ENCODE results near the gene DTL.

Gene DTL

DNA sequence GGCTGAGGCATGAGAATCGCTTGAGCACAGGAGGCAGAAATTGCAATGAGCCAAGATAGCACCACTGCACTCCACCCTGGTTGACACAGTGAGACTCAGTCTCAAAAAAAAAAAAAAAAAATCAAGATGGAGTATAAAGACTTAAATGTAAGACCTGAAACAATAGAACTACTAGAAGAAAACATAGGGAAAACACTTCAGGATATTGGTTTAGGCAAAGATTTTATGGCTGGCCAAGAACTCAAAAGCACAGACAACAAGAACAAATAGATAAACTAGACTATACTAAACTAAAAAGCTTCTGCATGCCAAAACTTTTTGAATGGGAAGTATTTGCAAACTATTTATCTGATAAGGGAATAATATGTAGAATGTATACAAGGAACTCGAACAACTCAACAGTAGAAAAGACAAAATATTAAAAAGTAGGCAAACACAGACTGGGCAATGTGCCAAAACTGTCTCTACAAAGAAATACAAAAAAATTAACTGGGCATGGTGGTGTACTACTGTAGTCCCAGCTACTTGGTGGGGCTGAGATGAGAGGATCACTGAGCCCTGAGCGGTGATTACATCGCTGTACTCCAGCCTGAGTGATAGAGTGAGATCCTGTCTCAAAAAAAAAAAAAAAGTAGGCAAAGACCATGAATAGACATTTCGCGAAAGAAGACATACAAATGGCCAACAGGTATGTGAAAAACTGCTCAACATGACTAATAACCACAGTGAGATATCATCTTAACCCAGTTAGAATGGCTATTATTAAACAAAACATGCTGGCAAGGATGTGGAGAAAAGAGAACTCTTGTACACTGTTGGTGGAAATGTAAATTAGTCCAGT is 25.3 kb downstream of the DTL start:
- peaks cover 22% of the 10 kb centered on the region for H3K9me3 Mint-ChIP-seq
- ATAC-seq = no peak
- H3K27me3 Mint-ChIP-seq = no peaks in the 10 kb centered on the region
- no peak overlapping the region for H3K4me3 Mint-ChIP-seq
- no peak overlapping the region for H3K27ac Mint-ChIP-seq
- H3K4me1 Mint-ChIP-seq = no peaks in the 10 kb centered on the region
- H3K36me3 Mint-ChIP-seq = peaks cover 17% of the 10 kb centered on the region

GRCh38 chr1:212062832-212063438 is 27.4 kb downstream of the DTL start:
- Mint-ChIP-seq H3K27ac (no peak overlapping the region), H3K27me3 (no peaks in the 10 kb centered on the region), H3K9me3 (peaks cover 5% of the 10 kb centered on the region), H3K4me1 (no peaks in the 10 kb centered on the region), H3K4me3 (no peak overlapping the region), H3K36me3 (no peaks in the 10 kb centered on the region)
- ATAC-seq = no peak

DNA sequence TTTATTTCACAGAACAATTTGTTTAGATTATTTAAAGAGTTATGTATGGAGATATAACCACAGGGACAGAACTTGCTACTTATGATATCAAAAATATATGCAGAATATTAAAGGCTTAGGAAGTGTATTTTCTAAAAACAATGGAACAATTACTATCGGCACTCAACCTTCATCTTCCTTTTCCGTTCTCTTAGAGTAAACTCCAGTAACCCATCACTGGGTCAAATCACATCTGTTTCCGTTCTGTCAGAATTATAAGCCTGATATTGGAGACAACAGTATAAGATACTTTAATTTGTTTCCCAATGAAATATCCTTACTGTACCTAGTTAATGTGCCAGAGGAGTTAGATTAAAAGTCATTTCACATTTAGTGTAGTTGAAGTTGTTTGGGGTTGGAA is 32.2 kb downstream of the DTL start:
- H3K36me3 Mint-ChIP-seq = no peaks in the 10 kb centered on the region
- no peaks in the 10 kb centered on the region for H3K4me1 Mint-ChIP-seq
- ATAC-seq = no peak
- H3K9me3 Mint-ChIP-seq = no peaks in the 10 kb centered on the region
- no peaks in the 10 kb centered on the region for H3K27me3 Mint-ChIP-seq
- H3K4me3 Mint-ChIP-seq = no peak overlapping the region
- H3K27ac Mint-ChIP-seq = no peak overlapping the region

DNA sequence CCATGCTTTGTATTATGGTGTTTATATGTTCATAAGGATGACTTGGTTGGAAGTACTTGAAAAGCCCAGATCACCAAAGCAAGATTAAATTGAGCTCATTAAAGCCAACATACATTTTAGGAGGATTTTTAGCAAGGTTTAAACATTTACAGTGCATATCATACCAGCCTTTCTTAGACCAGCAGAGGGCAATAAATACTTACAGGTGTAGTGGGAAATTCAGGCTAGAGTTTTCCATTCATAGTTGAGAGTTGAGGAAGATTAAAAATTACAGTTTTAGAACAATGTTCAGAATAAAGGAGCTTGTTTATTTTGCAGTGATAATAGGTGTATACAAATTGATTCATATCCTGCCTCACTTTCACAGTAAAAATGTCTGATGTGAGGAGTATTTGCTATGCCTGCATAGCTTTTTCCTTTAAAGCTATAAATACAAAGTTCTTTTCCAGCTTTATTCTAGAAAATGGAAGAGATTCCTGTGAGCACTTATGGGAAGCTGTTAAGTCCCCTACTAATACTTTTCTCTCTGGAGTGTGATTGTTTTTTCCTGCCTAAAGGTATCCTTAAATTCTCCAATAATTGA is 35.3 kb downstream of the DTL start:
- Mint-ChIP-seq H3K27me3 (no peaks in the 10 kb centered on the region), H3K9me3 (no peaks in the 10 kb centered on the region), H3K4me3 (no peak overlapping the region), H3K4me1 (no peaks in the 10 kb centered on the region), H3K36me3 (no peaks in the 10 kb centered on the region), H3K27ac (no peak overlapping the region)
- ATAC-seq = no peak

DNA sequence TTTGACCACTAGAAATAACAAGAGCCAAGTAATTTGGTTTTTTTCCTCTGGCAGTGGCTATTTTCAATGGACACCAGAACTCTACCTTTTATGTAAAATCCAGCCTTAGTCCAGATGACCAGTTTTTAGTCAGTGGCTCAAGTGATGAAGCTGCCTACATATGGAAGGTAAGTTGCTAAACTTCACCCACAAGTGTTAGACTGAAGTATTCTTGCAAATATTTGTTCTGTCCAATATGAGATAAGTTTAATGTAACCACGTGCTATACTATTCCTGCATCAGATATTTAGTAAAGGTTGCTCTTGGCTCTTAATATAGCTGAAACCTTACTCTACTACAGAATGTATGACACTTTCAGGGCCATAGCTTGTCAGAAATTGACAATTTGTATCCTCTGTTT is 36.5 kb downstream of the DTL start:
- Mint-ChIP-seq H3K36me3 (no peaks in the 10 kb centered on the region), H3K27ac (no peak overlapping the region), H3K9me3 (no peaks in the 10 kb centered on the region), H3K4me1 (no peaks in the 10 kb centered on the region), H3K4me3 (no peak overlapping the region), H3K27me3 (no peaks in the 10 kb centered on the region)
- no peak for ATAC-seq

DNA sequence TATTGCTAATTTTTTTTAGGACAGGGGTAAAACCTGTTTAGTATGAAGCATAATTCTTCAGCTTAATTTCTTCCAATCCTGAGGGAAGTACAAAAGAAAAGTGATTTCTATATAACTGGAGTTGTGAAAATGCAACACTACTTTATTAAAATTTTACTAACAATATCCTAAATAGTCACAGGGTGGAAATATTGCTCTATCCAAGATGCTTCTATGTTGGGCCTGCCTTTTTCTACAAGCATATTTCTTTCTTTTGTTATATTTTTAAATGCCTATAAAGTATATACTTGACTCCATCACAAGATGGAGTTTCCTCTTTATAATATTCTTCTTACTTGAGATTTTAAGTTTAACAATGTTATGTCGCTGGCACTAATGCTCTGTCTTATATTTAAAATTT is 37.9 kb downstream of the DTL start:
- Mint-ChIP-seq H3K27ac (no peak overlapping the region), H3K4me3 (no peak overlapping the region), H3K9me3 (no peaks in the 10 kb centered on the region), H3K27me3 (no peaks in the 10 kb centered on the region), H3K36me3 (no peaks in the 10 kb centered on the region), H3K4me1 (no peaks in the 10 kb centered on the region)
- ATAC-seq = no peak

GRCh38 chr1:212074313-212074712 is 38.8 kb downstream of the DTL start:
- no peak overlapping the region for H3K27ac Mint-ChIP-seq
- H3K4me3 Mint-ChIP-seq = no peak overlapping the region
- H3K9me3 Mint-ChIP-seq = no peaks in the 10 kb centered on the region
- H3K27me3 Mint-ChIP-seq = no peaks in the 10 kb centered on the region
- no peaks in the 10 kb centered on the region for H3K4me1 Mint-ChIP-seq
- no peak for ATAC-seq
- H3K36me3 Mint-ChIP-seq = no peaks in the 10 kb centered on the region

- no peaks in the 10 kb centered on the region for H3K27me3 Mint-ChIP-seq
- no peaks in the 10 kb centered on the region for H3K36me3 Mint-ChIP-seq
- no peak overlapping the region for H3K27ac Mint-ChIP-seq
- no peaks in the 10 kb centered on the region for H3K9me3 Mint-ChIP-seq
- no peak overlapping the region for H3K4me3 Mint-ChIP-seq
- no peak for ATAC-seq
- H3K4me1 Mint-ChIP-seq = no peaks in the 10 kb centered on the region
Measured at GRCh38 chr1:212074856-212075255, 39.3 kb downstream of the DTL start.

DNA sequence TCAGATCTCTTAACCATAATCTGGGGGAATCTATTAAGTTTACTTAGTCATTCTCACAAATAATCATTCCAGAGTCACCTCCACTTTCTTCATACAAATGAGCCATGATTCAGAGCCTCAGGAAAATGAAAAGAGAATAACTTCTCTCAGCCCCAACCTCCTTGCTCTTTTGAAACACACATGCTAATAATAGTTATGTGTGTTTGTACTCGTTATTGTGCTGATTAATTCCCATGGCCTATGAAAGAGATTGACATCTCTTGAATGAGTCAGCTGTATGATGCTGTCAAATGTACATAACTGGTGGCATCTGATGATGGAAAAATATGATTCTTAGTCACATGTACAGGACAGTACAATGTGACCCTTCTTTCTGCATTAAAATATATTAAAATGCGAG is 41.5 kb downstream of the DTL start:
- ATAC-seq = no peak
- no peaks in the 10 kb centered on the region for H3K4me1 Mint-ChIP-seq
- H3K27me3 Mint-ChIP-seq = no peaks in the 10 kb centered on the region
- H3K9me3 Mint-ChIP-seq = no peaks in the 10 kb centered on the region
- no peaks in the 10 kb centered on the region for H3K36me3 Mint-ChIP-seq
- no peak overlapping the region for H3K4me3 Mint-ChIP-seq
- H3K27ac Mint-ChIP-seq = no peak overlapping the region

- Mint-ChIP-seq H3K27ac (no peak overlapping the region), H3K4me3 (no peak overlapping the region)
Measured at GRCh38 chr1:212078826-212079225, 43.3 kb downstream of the DTL start.

DNA sequence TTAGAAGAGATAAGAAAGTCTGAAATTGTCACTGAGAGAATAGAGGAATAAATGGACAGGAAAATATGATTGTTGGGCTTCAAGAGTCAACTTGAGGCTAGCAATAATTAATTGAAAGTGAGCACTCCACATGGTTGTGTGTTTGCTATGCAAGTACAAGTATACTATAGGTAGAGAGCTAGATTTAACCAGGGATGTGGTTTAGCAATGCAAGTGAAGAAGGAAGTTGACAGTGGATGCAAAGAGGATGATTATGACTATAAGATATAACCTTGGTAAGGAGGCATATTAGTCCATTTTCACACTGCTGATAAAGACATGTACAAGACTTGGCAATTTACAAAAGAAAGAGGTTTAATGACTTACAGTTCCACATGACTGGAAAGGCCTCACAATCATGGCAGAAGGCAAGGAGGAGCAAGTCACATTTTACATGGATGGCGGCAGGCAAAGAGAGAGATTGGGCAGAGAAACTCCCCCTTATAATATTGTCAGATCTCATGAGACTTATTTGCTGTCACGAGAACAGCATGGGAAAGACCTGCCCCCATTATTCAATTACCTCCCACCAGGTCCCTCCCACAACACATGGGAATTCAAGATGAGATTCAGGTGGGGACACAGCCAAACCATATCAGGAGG is 47.3 kb downstream of the DTL start:
- Mint-ChIP-seq H3K27me3 (no peaks in the 10 kb centered on the region), H3K27ac (no peak overlapping the region), H3K4me3 (no peak overlapping the region), H3K9me3 (no peaks in the 10 kb centered on the region), H3K4me1 (no peaks in the 10 kb centered on the region), H3K36me3 (no peaks in the 10 kb centered on the region)
- no peak for ATAC-seq

More at GRCh38 chr1:212078826-212079225, 43.3 kb downstream of the DTL start:
- Mint-ChIP-seq H3K36me3 (no peaks in the 10 kb centered on the region), H3K9me3 (no peaks in the 10 kb centered on the region), H3K4me1 (no peaks in the 10 kb centered on the region), H3K27me3 (no peaks in the 10 kb centered on the region)
- ATAC-seq = no peak

GRCh38 chr1:212089560-212090163 is 54.1 kb downstream of the DTL start:
- Mint-ChIP-seq H3K27me3 (no peaks in the 10 kb centered on the region), H3K4me3 (no peak overlapping the region), H3K4me1 (peaks cover 22% of the 10 kb centered on the region), H3K9me3 (no peaks in the 10 kb centered on the region), H3K36me3 (peaks cover 17% of the 10 kb centered on the region), H3K27ac (peak overlapping the region; percentile 68)
- peak; percentile 41 for ATAC-seq

DNA sequence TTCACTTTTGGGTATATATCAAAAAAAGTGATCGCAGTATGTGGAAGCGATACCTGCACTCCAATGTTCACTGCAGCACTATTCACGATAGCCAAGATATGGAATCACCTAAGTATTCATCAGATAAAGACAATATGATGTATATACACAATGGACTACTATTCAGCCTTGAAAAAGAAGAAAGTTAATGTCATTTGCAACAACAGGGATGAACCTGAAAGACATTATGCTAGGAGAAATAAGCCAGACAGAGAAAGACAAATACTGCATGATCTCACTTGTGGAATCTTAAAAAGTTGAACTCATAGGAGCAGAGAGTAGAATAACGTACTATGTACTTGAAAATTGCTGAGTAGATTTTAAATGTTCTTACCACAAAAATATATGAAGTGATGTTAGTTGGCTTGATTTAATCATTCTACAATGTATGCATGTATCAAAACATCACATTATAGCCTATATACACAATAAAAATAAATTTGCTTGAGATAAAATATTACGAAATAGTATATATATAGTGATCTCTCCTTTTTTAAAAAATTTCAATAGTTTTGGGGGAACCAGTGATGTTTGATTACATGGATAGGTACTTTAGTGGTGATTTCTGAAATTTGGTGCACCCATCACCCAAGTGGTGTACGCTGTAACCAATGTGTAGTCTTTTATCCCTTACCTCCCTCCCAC is 56.0 kb downstream of the DTL start:
- Mint-ChIP-seq H3K36me3 (peaks cover 28% of the 10 kb centered on the region), H3K9me3 (no peaks in the 10 kb centered on the region)
- no peak for ATAC-seq

GRCh38 chr1:212097360-212097759 is 61.8 kb downstream of the DTL start:
- H3K27me3 Mint-ChIP-seq = no peaks in the 10 kb centered on the region
- no peak for ATAC-seq
- no peaks in the 10 kb centered on the region for H3K4me1 Mint-ChIP-seq
- no peak overlapping the region for H3K27ac Mint-ChIP-seq
- no peak overlapping the region for H3K4me3 Mint-ChIP-seq
- H3K36me3 Mint-ChIP-seq = peaks cover 60% of the 10 kb centered on the region
- H3K9me3 Mint-ChIP-seq = peaks cover 6% of the 10 kb centered on the region

More for the DNA sequence above, 56.0 kb downstream of the DTL start:
- H3K27ac Mint-ChIP-seq = no peak overlapping the region
- H3K27me3 Mint-ChIP-seq = no peaks in the 10 kb centered on the region
- H3K4me1 Mint-ChIP-seq = peaks cover 22% of the 10 kb centered on the region
- H3K4me3 Mint-ChIP-seq = no peak overlapping the region

DNA sequence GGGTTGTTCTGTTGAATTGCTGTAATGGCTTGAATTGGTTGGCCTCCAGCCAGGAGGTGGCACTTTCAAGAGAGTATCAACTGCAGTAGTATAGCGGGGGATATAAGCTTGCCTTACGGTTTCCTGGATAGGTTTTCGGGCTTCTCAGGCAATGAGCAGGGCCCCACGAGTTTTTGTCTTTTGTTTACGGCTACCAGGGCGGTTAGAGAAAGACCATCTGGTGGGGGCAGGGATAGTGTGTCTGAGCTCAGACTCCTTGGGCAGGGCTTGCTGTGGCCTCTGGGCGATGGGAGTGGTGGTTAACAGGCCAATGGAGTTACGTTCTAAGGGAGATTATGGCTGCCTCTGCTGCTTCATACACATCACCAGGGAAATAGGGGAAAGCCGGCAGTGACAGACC is 62.8 kb downstream of the DTL start:
- no peak for ATAC-seq
- Mint-ChIP-seq H3K4me3 (no peak overlapping the region), H3K9me3 (peaks cover 6% of the 10 kb centered on the region), H3K36me3 (peaks cover 55% of the 10 kb centered on the region), H3K27ac (no peak overlapping the region), H3K4me1 (no peaks in the 10 kb centered on the region), H3K27me3 (no peaks in the 10 kb centered on the region)

All from stimulated activated memory B cell treated with anti-CD40 and anti-IgM and Interleukin-4, amounts not matched to agents 10 μg/mL and 1 μg/mL and 100 μg/mL, for 72 hours (primary cell).